GM13977 (cell line): Measurements from ENCODE around the gene CLP1.

Experiments
- DNase-seq: peaks from one replicate; pipeline ENCODE4 v3.0.0; 2012; ENCODE audit warnings: low spot score
- in situ Hi-C: fragments of 300-500 bp; cut with MboI; formaldehyde crosslinking; loops from one replicate; pipeline ENCODE4 v1.12.0; 2022; ENCODE audit warnings: low sequenced_read_pairs, low pct_unique_long_range_greater_than_20kb, mixed read lengths, inconsistent platforms; ENCODE audit not compliant: unreplicated experiment
- TF ChIP-seq, protein P1 (sequence below): IDR thresholded peaks from 2 replicates; pipeline ENCODE4 v1.5.1; 2012; ENCODE audit warnings: mild to moderate bottlenecking, control low read depth; ENCODE audit not compliant: insufficient read depth; ENCODE audit errors: extremely low read depth, missing control alignments

CLP1 gene

DNA sequence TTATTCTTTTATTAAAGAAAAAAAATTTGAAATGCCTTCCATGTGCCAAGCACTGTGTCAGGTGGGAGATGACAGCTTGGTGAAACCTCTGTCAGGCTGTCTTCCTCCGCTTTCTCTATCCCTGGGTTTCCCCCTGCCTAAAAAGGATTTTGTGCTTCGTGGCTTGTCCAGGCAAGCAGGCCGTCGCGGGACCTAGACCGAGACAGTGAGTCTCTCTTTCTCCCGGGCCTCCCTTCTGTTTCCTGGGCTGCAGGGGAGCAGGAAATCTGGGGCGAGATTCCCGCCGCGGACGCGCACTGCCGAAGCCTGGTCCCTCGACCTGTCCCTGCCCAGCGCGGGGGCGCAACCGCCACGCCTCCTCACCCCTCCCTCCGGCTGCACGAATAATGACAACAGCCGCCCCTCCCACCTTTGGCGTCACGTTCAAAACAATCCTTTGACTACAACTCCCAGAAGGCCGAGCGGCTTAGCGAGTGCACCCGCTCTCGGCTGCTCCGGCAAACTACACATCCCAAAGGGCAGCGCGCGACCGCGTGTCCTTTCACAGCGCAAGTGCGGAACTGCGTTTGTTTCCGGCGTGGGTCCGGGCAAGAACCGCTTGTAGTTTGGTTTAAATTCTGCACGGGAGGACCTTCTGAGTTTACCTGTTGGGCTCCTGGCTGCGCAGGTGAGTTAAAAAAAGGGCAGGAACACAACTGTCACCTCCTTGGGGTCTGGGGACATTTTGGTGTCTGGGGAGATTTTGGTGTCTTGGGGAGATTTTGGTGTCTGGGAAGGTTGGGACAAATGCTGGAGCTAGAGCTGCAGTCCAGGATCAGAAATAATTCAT lies at the start of gene CLP1:
CLP1 (plus strand) TSS at position 569 of the 829 bp plus-strand sequence. CDS start 1,715 bp downstream, outside the sequence.
- in situ Hi-C loops: no loop called here
- DNase-seq: peak; percentile 94
- TF ChIP-seq, protein P1, sequence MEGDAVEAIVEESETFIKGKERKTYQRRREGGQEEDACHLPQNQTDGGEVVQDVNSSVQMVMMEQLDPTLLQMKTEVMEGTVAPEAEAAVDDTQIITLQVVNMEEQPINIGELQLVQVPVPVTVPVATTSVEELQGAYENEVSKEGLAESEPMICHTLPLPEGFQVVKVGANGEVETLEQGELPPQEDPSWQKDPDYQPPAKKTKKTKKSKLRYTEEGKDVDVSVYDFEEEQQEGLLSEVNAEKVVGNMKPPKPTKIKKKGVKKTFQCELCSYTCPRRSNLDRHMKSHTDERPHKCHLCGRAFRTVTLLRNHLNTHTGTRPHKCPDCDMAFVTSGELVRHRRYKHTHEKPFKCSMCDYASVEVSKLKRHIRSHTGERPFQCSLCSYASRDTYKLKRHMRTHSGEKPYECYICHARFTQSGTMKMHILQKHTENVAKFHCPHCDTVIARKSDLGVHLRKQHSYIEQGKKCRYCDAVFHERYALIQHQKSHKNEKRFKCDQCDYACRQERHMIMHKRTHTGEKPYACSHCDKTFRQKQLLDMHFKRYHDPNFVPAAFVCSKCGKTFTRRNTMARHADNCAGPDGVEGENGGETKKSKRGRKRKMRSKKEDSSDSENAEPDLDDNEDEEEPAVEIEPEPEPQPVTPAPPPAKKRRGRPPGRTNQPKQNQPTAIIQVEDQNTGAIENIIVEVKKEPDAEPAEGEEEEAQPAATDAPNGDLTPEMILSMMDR: no peak

DNA sequence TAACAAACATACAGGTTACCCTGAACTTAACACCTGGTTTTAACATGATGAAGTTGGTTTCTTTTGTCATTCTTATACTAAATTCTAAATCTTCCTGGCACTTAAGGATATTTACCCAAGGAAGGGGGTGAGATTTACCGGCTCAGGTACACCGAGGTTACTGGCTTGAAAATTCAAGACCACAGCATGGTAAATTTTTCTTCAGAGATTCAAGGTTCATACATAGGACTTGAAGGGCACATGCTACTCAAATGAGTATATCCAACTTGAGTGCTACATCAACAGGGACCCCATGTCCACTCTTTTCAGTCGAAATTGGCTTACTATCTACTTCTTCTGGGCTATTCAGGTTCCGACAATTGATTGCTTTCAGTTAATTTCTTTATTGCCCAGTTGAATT lies 47.4 kb upstream of the CLP1 start:
- in situ Hi-C loops: no loop called here
- TF ChIP-seq, protein P1: no peak
- no peak for DNase-seq

DNA sequence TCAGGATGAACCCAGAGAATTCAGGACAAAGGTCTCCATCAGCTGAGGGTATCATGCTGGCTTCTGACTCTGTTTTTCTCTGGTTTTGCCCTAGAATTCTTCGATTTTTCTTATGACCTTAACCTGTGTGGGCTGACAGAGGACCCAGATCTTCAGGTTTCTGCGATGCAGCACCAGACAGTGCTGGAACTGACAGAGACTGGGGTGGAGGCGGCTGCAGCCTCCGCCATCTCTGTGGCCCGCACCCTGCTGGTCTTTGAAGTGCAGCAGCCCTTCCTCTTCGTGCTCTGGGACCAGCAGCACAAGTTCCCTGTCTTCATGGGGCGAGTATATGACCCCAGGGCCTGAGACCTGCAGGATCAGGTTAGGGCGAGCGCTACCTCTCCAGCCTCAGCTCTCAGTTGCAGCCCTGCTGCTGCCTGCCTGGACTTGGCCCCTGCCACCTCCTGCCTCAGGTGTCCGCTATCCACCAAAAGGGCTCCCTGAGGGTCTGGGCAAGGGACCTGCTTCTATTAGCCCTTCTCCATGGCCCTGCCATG lies 43.3 kb upstream of the CLP1 start:
- TF ChIP-seq, protein P1: no peak
- DNase-seq: no peak
- in situ Hi-C loops: no loop called here

DNA sequence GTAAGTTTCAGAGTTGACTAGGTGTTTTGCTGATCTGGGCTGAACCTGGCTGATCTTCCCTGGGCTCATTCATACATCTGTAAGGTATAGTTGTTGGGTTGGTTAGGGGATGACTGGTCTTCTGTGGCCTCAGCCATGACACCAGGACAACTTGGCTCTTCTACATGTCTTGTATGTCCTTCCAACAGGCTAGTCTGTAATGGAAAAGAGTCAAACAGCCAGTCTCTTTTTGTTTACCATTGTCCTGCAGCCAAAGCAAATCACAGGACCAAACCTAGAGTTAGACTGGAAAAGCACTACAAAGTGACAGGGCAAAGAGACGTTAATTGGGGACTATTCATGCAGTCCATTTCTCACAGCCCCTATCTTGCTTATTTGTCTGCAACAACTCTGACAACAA lies 42.3 kb upstream of the CLP1 start:
- in situ Hi-C loops: no loop called here
- no peak for DNase-seq
- TF ChIP-seq, protein P1: no peak

DNA sequence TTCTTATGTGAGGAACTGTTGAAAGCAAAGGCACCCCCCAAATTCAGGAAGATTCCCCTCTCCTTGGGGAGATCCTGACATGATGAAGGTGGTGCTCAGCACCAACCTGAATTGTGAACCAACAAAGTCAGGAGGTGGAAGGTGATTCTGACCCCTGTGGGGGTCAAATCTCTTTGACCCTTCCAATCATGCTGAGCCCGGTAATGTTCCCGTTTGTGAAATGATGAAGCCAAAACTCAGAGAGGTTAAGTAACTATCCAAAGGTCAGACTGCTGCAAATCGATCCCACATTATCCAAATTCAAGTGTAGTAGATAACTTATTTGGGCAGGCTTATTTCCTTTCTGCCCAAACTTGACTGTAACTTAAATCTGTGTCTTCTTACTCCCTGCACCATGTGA lies 41.0 kb upstream of the CLP1 start:
- DNase-seq: no peak
- in situ Hi-C loops: no loop called here

DNA sequence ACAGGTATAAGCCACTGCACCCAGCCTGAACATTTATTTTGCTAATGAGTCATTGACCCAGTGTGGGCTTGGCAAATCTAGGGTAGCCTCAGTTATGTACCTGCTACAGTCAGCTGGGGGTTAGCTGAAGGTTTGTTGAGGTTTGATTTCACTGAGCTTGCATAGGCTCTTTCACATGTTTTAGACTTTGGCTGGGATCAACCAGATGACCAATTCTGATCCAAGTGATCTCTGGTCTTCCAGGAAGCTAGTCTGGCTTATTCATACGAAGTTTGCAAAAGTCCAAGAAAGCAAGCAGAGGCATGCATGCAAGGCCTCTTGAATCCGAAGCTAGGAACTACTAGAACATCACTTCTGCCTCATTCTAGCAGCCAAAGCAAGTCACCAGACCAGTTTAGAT lies 39.1 kb upstream of the CLP1 start:
- TF ChIP-seq, protein P1: no peak
- in situ Hi-C loops: no loop called here
- DNase-seq: no peak

More for the DNA sequence above, 41.0 kb upstream of the CLP1 start:
- TF ChIP-seq, protein P1: no peak
